NCI-H2227 (cell line): ENCODE results near the gene SLC6A19.
A peak's percentile ranks its signal among the peaks of the same experiment; 100 is the strongest.

Experiments used
- DNase-seq: peaks from one replicate; lab custom pipeline; 2025; ENCODE audit not compliant: unreplicated experiment; lab: John Stamatoyannopoulos, UW

Gene SLC6A19

DNA sequence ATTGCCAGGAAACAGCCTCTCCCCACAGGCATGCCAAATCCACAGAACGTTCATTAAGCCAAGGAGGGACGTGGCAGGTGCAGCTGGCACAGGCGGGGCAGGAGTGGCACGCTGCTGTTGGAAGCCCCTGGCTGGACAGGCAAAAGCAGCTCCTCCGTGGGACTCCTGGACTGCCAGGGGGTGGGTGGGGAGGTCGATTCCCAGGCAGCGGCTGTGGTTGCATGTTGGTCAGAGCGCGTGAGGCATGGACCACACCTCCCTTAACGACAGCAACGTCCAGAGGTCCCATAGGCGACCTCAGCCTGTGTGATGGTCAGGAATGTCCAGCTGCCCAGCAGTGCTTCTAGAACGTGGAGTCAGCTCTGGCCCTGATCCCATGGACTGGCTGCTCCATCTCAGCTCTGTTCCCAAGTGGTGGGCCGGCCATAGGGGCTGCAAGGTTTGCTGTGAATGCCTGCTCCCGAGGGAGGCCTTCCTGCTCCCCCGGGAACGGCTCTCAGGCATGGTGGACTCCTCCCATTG, 6.9 kb downstream of the SLC6A19 start:
- no peak for DNase-seq

DNA sequence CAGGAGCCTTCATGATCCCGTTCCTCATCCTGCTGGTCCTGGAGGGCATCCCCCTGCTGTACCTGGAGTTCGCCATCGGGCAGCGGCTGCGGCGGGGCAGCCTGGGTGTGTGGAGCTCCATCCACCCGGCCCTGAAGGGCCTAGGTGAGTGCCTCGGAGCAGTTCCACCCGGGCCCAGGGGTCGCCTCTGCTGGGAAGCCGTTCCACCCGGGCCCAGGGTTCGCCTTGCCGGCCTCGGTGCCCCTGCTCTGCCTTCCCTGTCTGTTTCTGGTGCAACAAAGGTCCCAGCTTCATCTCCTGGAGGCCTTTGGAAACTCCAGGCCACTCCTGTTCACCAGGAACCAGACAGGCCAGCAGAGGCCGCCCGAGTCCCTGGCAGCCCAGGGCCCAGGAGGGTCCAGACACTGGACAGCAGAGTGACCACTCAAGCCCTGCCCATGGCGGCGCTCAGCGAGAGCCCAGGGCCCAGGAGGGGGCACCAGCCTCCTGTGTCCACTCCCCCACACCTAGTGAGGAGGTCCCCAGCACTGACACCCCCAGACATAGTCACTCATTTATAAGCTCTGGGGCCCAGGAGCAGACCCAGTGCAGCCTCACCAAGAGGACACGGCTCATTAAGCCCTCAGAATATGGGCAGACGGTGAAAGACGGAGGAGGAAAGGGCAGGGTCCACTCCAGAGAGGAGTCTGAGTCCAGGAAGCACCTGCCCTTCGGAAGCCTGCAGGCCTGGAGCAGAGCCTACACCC, 7.5 kb downstream of the SLC6A19 start:
- DNase-seq, result no peak

DNA sequence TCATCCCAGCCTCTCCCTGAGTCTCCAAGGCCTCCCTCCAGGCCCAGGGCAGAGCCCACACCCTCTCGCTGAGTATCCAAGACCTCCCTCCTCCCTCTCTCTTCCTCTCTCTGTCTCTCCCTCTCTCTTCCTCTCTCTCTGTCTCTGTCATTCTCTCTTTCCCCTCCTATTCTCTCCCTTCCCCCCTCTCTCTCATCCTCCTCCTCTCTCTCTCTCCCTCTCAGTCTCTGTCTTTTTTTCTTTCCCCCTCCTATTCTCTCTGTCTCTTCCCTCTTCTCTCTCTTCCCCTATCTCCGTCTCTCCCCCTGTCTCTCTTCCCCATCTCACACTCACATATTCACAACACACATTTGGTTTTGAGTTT, 8.1 kb downstream of the SLC6A19 start:
- DNase-seq, result no peak

DNA sequence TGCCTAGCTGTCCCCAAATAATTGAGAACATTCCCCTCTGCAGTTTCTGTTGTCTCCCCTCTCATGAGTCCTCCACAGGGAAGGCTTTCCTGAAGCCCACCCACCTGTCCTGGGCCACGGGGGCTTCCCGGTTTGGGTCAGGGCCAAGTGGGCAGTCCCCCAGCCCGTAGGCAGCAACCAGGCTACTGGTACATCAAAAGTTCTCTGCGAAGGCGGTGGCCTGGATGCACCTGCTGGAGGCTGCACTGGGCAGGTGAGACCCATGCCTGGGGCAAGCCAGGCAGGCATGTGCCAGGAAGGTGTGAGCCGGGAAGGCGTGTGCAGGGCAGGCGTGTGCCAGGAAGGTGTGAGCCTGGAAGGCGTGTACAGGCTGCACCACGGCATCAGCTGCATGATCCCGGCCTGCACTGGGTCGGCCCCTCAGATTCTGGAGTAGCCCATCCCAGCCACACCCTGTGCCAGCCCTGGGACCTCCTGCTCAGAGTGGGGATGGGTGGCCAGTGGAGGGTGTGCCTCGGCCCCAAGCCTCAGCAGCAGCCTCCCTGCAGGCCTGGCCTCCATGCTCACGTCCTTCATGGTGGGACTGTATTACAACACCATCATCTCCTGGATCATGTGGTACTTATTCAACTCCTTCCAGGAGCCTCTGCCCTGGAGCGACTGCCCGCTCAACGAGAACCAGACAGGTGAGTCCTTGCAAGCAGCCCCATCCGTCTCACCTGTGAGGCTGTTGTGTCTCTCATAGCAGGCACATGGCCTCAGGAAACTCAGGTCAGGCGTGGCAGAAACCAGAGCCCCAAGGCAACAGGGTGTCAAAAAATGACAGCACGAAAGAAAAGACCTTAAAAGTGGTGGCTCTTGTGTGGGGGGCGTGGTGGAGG, 8.7 kb downstream of the SLC6A19 start:
- DNase-seq, result no peak

DNA sequence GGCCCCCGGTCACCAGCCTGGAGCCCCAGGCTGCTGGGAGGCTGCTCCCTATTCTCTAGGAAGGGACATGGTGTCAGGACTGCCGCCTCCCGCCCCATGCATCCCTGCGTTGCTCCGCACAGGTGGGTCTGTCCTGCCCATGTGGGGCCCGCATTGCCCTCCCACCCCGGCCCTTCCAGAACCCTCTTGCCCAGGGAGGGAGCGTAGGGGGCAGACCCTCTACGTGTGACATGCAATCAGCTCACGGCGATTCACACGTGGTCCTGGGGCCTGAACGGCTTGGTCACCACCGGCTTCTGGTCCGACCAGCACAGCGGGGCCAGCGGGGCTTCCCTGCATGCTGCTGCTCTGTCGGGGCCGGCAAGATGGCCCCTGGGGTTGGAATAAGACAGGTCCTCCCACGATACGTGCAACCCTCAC, 9.4 kb downstream of the SLC6A19 start:
- no peak for DNase-seq

DNA sequence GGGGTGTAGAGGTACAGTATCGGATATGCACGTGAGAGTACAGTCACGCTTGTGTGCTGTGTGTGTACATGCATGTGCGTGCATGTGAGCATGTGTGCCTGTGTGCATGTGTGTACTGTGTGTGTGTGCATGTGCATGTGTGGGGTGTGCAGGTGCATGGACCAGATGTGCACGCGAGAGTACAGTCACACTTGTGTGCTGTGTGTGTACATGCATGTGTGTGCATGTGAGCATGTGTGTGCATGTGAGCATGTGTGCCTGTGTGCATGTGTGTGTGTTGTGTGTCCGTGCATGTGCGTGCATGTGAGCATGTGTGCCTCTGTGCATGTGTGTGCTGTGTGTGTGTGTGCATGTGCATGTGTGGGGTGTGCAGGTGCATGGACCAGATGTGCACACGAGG, 10.3 kb downstream of the SLC6A19 start:
- DNase-seq, result no peak

DNA sequence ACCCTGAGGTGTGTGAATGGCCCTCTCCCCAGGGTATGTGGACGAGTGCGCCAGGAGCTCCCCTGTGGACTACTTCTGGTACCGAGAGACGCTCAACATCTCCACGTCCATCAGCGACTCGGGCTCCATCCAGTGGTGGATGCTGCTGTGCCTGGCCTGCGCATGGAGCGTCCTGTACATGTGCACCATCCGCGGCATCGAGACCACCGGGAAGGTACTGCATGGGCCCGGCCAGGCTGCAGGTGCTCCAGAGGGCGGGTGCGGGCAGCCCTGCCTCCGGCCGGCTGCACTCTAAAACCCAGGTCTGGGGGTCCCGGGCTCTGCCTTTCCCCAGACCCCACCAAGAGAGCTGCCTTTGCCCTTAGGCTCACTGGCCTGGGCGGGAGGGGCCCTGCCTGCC, 10.9 kb downstream of the SLC6A19 start:
- DNase-seq, result no peak

DNA sequence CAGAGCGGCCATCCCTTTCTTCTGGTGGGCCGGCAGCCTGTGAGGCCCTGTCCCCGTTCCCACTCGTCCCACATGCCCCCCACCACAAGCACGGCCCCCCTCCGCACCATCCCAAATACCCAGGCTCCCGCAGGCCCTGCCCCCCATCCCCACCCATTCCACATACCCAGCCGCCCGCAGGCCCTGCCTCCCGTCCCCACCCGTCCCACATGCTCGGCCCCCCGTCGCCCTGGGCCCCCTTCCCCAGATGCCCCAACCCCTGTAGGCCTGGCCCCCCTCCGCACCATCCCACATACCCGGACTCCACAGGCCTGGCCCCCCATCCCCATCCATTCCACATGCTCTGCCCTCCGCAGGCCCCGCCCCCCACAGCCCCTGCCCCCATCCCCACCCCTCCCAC, 11.5 kb downstream of the SLC6A19 start:
- no peak for DNase-seq

DNA sequence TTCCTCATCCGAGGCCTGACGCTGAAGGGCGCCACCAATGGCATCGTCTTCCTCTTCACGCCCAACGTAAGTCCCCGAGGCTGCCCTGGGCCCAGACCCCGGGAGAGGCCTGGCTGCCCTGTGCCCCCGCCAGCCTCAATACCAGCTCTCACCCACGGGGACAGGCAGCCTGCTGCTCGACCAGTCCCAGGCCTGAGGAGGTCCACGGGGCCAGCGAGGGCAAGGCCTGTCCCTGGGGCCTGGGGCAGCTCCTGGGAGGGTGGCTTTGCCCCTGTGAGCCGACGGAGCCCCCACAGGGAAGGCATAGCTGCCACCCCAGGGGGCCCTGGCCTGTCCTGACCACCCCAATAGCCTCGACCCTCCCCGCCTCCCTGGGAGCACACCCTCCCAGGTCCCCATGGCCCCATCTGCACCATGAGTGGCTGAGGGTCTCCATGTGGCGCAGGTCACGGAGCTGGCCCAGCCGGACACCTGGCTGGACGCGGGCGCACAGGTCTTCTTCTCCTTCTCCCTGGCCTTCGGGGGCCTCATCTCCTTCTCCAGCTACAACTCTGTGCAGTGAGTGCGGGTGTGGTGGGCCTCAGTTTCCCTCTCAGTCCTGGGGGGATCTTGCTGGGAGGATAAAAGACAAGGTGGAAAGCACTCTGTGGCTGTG, 12.2 kb downstream of the SLC6A19 start:
- no peak for DNase-seq

DNA sequence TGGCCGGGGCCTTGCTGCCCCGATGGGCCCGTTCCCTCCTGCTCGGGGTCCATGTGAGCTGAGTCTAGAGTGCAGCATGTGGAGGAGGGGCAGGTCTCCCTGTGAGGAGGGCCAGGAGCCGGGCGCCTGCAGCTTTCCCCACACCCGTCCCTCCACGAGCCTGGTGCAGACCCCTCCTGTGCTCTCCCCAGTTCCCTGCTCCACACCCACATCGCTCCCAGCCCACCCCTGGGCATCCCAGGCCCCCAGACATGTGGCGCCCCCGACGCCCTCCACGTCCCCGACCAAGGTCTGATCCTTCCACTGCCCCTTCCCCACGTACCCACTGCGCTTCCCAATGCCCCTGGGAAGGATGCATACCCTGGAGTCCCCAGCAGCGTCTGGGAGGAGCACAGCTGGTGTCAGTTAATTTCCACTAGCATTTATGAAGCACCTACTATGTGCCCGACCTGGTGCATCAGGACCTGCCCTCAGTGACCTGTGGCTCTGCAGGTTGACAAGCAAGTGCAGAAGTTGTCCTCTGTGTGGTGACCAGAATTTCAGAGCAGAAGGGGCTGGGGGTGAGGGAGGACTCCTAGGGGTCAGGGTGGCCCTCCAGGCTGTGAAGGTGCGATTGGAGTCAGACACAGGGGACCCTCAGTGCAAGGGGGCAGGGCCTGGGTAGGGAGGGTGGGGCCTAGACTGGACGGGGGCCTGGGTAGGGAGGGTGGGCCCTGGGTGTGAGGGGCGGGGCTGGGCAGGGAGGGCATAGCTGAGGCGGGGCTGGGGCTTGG, 13.0 kb downstream of the SLC6A19 start:
- no peak for DNase-seq

DNA sequence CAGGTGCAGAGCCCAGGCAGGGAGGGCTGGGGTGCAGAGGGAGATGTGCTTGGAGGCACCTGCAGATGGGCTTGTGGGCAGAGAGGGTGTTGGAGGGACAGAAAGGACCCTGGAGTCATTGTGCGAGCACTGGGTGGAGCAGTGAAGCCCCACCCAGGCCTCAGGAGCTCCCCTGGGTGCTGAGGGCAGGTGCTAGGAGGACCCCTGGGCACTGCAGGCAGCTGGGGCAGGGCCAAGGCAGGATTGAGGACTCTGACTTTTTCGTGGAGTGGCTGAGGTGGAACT, 13.5 kb downstream of the SLC6A19 start:
- no peak for DNase-seq

DNA sequence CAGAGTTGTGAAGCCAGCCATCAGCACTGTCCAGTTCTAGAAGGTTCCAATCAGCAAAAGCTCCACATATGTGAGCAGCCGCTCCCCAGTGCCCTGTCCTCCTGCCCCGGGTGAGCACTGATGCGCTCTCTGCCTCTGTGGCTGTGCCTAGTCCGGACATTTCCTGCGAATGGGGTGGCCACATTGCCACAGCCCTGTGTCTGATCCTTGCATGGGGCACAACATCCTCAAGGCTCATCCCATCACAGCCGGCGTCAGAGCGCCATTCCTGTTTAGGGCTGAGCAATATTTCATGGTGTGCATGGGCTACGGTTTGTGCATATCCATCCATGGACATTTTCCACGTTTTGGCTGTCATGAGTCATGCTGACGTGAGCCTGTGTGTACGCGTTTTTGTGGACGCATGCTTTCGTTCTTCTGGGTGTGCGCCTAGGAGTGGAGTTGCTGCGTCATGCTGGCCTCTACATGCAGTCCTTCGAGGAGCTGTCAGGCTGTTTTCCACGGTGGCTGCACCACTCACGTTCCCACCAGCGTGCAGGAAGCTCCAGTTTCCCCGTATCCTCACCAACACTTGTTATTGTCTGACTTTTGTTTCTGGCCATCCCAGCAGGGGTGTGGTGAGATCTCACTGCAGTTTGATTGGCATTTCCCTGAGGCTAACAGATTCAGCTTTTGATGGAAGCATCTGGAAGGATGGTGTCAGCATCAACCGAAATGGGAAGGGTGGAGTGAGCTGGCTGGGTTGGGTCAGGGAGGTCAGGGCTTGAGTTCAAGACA, 14.1 kb downstream of the SLC6A19 start:
- no peak for DNase-seq

DNA sequence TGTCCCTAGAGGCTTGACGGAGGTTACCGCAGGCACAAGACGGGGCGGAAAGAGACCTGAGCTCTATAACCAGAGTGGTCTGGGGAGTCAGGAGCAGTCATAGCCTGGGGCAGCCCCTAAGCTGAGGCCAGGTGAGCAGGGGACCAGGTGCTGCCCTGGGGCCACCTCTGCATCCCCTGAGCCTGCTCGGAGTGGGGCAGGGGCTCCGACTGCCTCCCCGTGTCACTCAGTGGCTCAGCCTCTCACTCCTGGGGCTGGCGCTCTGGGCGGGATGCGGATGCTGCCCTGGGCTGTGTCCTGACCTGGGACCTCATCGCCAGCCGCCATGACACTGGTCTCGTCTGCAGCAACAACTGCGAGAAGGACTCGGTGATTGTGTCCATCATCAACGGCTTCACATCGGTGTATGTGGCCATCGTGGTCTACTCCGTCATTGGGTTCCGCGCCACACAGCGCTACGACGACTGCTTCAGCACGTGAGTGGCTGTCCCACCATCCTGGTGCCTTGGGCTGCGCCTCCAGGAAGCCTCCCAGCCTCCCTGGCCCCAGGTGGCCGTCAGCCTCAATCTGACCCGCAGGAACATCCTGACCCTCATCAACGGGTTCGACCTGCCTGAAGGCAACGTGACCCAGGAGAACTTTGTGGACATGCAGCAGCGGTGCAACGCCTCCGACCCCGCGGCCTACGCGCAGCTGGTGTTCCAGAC, 15.0 kb downstream of the SLC6A19 start:
- DNase-seq, result no peak

DNA sequence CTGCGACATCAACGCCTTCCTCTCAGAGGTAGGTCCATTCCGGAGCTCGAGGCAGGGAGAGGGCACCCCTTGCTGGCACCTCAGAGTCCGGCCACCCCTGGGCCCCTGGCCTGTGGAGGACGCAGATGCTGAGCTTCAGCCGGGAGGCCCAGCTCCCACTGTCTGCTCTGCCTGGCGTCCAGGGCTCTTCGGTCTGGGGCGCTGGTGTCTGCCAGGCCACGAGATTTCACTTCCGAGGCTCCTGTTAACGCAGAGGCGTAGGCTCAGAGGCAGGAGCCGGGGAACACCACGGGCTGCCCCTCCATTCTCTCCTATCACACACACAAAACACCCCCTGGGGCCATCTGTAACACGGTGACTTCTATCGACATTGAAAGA, 15.5 kb downstream of the SLC6A19 start:
- no peak for DNase-seq

DNA sequence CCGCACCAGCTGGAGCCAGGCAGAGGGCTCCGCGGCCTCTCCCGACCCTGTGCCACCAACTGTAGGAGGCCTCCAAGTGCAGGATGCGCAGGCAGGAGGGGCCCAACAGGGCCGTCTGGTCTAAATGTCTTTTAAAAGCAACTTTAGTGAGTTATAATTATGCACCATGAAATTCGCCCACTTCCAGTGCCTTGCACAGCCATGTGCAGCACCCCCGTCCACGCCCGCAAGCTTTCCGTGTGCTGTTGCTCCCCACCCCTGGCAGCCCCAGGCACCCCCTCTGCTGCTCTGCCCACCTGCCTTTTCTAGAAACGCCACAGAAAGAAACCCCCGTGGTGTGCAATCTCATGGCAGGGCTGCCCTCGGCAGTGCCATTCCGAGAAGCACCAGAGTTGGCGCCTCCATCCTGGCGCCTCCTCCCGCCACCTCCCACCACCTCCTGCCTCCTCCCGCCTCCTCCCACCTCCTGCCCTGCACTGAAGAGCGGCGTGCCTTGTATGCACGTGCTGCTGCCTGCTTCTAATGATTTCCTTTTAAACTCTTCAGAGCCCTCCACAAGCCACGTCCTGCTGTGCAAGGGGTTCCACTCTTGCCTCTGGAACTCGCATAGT, 16.3 kb downstream of the SLC6A19 start:
- peak; percentile 21 for DNase-seq

DNA sequence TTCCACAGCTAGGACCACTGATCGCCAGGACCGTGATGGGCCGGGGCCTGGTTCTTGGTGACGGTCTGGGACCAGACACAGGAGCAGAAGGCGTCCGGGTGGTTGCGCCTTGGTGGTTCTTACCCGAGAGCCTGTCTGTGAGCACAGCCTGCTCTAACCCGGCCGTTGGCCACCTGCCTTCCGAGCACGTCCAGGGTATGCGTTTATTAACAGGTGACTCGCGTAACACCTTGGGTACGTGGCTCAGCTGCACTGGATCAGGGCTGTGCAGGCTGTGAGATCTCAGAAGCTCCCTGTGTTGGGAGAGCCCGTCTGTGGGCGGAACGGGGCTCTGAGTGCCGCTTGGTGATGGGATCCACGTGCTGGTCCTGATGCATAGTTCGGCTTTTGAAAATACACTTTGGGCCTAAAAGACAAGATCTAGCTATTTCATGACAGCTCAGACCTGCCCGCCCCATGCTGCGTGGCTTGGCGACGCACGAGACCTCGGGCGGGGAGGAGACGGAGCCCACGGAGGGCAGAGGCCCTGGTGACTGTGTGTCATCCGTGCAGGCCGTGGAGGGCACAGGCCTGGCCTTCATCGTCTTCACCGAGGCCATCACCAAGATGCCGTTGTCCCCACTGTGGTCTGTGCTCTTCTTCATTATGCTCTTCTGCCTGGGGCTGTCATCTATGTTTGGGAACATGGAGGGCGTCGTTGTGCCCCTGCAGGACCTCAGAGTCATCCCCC, 17.1 kb downstream of the SLC6A19 start:
- no peak for DNase-seq

DNA sequence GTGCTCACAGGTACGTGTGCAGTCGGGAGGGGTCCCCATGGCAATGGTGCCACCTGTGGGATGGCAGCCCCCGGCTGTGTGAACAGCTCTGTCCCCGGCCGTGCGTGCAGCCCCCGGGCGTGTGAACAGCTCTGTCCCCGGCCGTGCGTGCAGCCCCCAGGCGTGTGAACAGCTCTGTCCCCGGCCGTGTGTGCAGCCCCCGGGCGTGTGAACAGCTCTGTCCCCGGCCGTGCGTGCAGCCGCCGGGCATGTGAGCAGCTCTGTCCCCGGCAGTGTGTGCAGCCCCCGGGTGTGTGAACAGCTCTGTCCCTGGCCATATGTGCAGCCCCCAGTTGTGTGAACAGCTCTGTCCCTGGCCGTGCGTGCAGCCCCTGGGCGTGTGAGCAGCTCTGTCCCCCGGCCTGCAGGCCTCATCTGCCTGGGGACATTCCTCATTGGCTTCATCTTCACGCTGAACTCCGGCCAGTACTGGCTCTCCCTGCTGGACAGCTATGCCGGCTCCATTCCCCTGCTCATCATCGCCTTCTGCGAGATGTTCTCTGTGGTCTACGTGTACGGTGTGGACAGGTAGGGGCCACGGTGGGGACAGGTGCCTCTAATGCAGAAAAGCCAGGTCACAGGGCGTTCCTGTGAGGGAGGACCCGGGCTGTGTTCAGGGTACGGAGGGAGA, 17.8 kb downstream of the SLC6A19 start:
- DNase-seq, result no peak

DNA sequence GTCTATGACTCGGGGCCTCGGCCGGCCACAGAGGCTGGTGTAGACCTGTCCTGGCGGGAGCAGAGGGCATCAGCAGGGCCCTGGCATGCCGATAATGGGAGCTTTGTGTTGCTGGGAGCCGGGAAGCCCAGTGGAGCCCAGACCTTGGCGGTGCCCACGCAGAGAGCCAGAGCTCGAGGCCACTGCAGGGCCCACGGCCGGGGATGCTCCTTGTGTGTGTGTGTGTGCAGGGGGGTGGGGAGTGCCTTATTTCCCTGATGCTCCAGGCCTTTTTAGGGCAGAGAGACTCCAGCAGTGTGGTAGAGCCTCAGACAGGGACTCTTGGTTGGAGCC, 18.3 kb downstream of the SLC6A19 start:
- DNase-seq, result no peak
